Heart left ventricle (tissue), 13 donors: ENCODE measurements around the gene LYPD6B.

Experiments
- CTCF ChIP-seq, 12 donors: fragments of 200-600 bp; sonication (generic) in 4 of 12; IDR thresholded peaks; one replicate each; pipeline versions ENCODE4 v1.5.0 to v1.8.0; 2018 to 2022; ENCODE audit warnings: antibody characterized with exemption in 12 of 12, mild to moderate bottlenecking in 5 of 12
- POLR2A ChIP-seq, 2 donors: fragments of 450-650 bp; IDR thresholded peaks; one replicate each; pipeline ENCODE4 v1.6.1; 2017; ENCODE audit warnings: antibody characterized with exemption in 2 of 2, mild to moderate bottlenecking in 2 of 2, moderate library complexity in 2 of 2
- donor health status: ischemic (EF 13 %, LVEDD 7.1; RV severe dilation, severe dysfunction).
- donor health status: DM: no; HTN: yes; CAD: no.
- donor health status: DM: no; HTN: no; CAD: no.
- donor health status: ischemic (EF 25% LVEDD 6.9; RV normal size, moderate dysfunction).
- donor health status: ischemic (EF 25% LVEDD 5.7; RV mildly dilated, moderate dysfunction).
- donor health status: ischemic (EF 35%, LVEDD 5.7; RV mildly dilated, moderate dysfunction).
- donor health status: nonischemic (EF 11% LVEDD 7.7; RV severe dilation, severe dysfunction).
- donor health status: DM: yes; HTN: yes; CAD: no.
- donor health status: PGD.
- donor health status: ischemic (EF 29% LVEDD 5.4; RV normal size, mild dysfunction).
- donor health status: nonischemic (EF 23%, LVEDD 6.1; RV moderate dilation, normal function).

DNA sequence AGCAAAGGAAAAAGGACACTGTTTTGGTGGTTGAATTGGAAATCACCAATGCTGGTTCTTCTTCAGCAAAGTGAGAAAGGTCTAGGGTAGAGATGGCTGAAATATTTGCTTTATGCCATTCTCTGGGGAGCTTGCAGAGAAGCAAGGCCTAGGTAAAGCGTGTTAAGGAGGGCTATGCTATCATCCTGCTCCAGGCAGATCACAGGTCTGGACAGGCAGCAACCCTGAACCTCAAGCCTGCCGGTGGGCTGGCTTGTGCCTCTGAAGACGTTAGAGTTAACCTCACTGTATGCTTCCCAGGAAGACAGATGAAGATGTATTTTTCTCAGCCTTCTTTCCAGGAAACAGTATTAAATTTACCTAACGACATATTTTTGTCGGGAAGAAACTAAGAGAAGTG lies 153.4 kb downstream of the LYPD6B start:
- TF ChIP-seq CTCF (IDR thresholded peaks at IDR 0.05) (no peak), POLR2A (IDR thresholded peaks at IDR 0.05) (no peak)
